Activated naive CD4-positive, alpha-beta T cell treated with anti-CD3 and anti-CD28 coated beads, Interleukin-2, amount 10 ng/mL, durations not matched to agents 7 days and 5 days (primary cell): ENCODE data around the gene IGF2BP3.
"Not testable (repeated sequence)": the region's sequence is repeated elsewhere in the genome, so short reads cannot be mapped to it uniquely, and the experiment has no call there.

ENCODE experiments used
- CTCF ChIA-PET: fragments of 350-600 bp; sonication (Branson Sonifier 250); formaldehyde crosslinking; loops from one replicate; lab custom pipeline; 2021; ENCODE audit warnings: antibody characterized with exemption; lab: Charles Lee
- DNase-seq: peaks from one replicate; pipeline ENCODE4 v3.0.0-alpha.2; 2020
- H3K27ac Mint-ChIP-seq: one replicate; pipeline ENCODE4 v1.8.0; 2021; ENCODE audit warnings: mild to moderate bottlenecking, moderate library complexity, mixed read lengths
- H3K27me3 Mint-ChIP-seq: one replicate; pipeline ENCODE4 v1.8.0; 2021; ENCODE audit warnings: mild to moderate bottlenecking, mixed read lengths
- H3K36me3 Mint-ChIP-seq: one replicate; pipeline ENCODE4 v1.8.0; 2021; ENCODE audit warnings: mixed read lengths
- H3K4me1 Mint-ChIP-seq: one replicate; pipeline ENCODE4 v1.8.0; 2021; ENCODE audit warnings: mixed read lengths
- H3K4me3 Mint-ChIP-seq: one replicate; pipeline ENCODE4 v1.8.0; 2021; ENCODE audit warnings: mild to moderate bottlenecking, moderate library complexity, mixed read lengths
- H3K9me3 Mint-ChIP-seq: one replicate; pipeline ENCODE4 v1.8.0; 2021; ENCODE audit warnings: mixed read lengths

IGF2BP3 gene

GRCh38 chr7:23431702-23432199 is 38.5 kb downstream of the IGF2BP3 start:
- DNase-seq, result no peak
- Mint-ChIP-seq H3K4me3 (no peak overlapping the region), H3K9me3 (no peaks in the 10 kb centered on the region), H3K36me3 (no peaks in the 10 kb centered on the region), H3K4me1 (no peaks in the 10 kb centered on the region), H3K27me3 (peaks cover 17% of the 10 kb centered on the region), H3K27ac (no peak overlapping the region)
- CTCF ChIA-PET, result interaction anchor here (1.8 to 3.0 kb wide), 3 partner anchors 21 to 159 kb away, joined by 6 to 13 read pairs (median 8); no protein-coding TSS in a partner anchor

GRCh38 chr7:23430893-23431259 is 39.4 kb downstream of the IGF2BP3 start:
- Mint-ChIP-seq H3K4me3 (no peak overlapping the region), H3K9me3 (no peaks in the 10 kb centered on the region), H3K36me3 (no peaks in the 10 kb centered on the region), H3K27me3 (peaks cover 19% of the 10 kb centered on the region), H3K27ac (no peak overlapping the region), H3K4me1 (no peaks in the 10 kb centered on the region)
- CTCF ChIA-PET, result interaction anchor here (0.6 to 3.0 kb wide), 10 partner anchors 20 to 158 kb away, joined by 3 to 13 read pairs (median 4); no protein-coding TSS in a partner anchor
- no peak for DNase-seq

GRCh38 chr7:23426876-23427275 is 43.4 kb downstream of the IGF2BP3 start:
- H3K36me3 Mint-ChIP-seq, result no peaks in the 10 kb centered on the region
- no peak overlapping the region for H3K4me3 Mint-ChIP-seq
- CTCF ChIA-PET, result no interaction called here
- DNase-seq, result no peak
- H3K4me1 Mint-ChIP-seq, result no peaks in the 10 kb centered on the region
- H3K9me3 Mint-ChIP-seq, result no peaks in the 10 kb centered on the region
- H3K27ac Mint-ChIP-seq, result no peak overlapping the region
- peaks cover 14% of the 10 kb centered on the region for H3K27me3 Mint-ChIP-seq

- no peak for DNase-seq
- Mint-ChIP-seq H3K27me3 (peaks cover 6% of the 10 kb centered on the region), H3K9me3 (no peaks in the 10 kb centered on the region), H3K27ac (no peak overlapping the region), H3K4me3 (no peak overlapping the region), H3K36me3 (no peaks in the 10 kb centered on the region), H3K4me1 (peaks cover 4% of the 10 kb centered on the region)
- CTCF ChIA-PET, result no interaction called here
Observed at GRCh38 chr7:23422909-23423308, 47.4 kb downstream of the IGF2BP3 start.

GRCh38 chr7:23422384-23422783 is 47.9 kb downstream of the IGF2BP3 start:
- H3K27ac Mint-ChIP-seq, result no peak overlapping the region
- H3K4me1 Mint-ChIP-seq, result peaks cover 4% of the 10 kb centered on the region
- H3K4me3 Mint-ChIP-seq, result no peak overlapping the region
- peaks cover 6% of the 10 kb centered on the region for H3K27me3 Mint-ChIP-seq
- DNase-seq, result no peak
- H3K36me3 Mint-ChIP-seq, result no peaks in the 10 kb centered on the region
- no peaks in the 10 kb centered on the region for H3K9me3 Mint-ChIP-seq
- CTCF ChIA-PET, result no interaction called here

GRCh38 chr7:23419845-23420244 is 50.4 kb downstream of the IGF2BP3 start:
- peaks cover 4% of the 10 kb centered on the region for H3K4me1 Mint-ChIP-seq
- no peak for DNase-seq
- CTCF ChIA-PET, result interaction anchor here (0.6 to 1.3 kb wide), 3 partner anchors 10 to 157 kb away, joined by 4 to 6 read pairs (median 4); no protein-coding TSS in a partner anchor
- H3K9me3 Mint-ChIP-seq, result no peaks in the 10 kb centered on the region
- peaks cover 5% of the 10 kb centered on the region for H3K27me3 Mint-ChIP-seq
- no peaks in the 10 kb centered on the region for H3K36me3 Mint-ChIP-seq
- H3K4me3 Mint-ChIP-seq, result no peak overlapping the region
- H3K27ac Mint-ChIP-seq, result no peak overlapping the region

- no peak for DNase-seq
- CTCF ChIA-PET, result no interaction called here
- Mint-ChIP-seq H3K4me3 (no peak overlapping the region), H3K9me3 (no peaks in the 10 kb centered on the region), H3K27me3 (peaks cover 9% of the 10 kb centered on the region), H3K36me3 (no peaks in the 10 kb centered on the region), H3K4me1 (peaks cover 4% of the 10 kb centered on the region), H3K27ac (no peak overlapping the region)
Observed at GRCh38 chr7:23419160-23419559, 51.1 kb downstream of the IGF2BP3 start.

- Mint-ChIP-seq H3K36me3 (no peaks in the 10 kb centered on the region), H3K27me3 (peaks cover 12% of the 10 kb centered on the region), H3K4me1 (peaks cover 4% of the 10 kb centered on the region), H3K27ac (no peak overlapping the region), H3K4me3 (no peak overlapping the region), H3K9me3 (no peaks in the 10 kb centered on the region)
- no peak for DNase-seq
- CTCF ChIA-PET, result interaction anchor here (1.0 to 1.2 kb wide), 2 partner anchors 16 to 38 kb away, joined by 3 read pairs; no protein-coding TSS in a partner anchor
Observed at GRCh38 chr7:23418046-23418445, 52.2 kb downstream of the IGF2BP3 start.

- H3K4me3 Mint-ChIP-seq, result no peak overlapping the region
Observed at GRCh38 chr7:23415198-23415597, 55.1 kb downstream of the IGF2BP3 start.

GRCh38 chr7:23410446-23411183 is 59.7 kb downstream of the IGF2BP3 start:
- CTCF ChIA-PET, result interaction anchor here (0.9 to 1.1 kb wide), 2 partner anchors 20 to 52 kb away, joined by 3 to 6 read pairs; no protein-coding TSS in a partner anchor
- H3K4me3 Mint-ChIP-seq, result no peak overlapping the region
- no peaks in the 10 kb centered on the region for H3K36me3 Mint-ChIP-seq
- no peaks in the 10 kb centered on the region for H3K9me3 Mint-ChIP-seq
- H3K4me1 Mint-ChIP-seq, result no peaks in the 10 kb centered on the region
- DNase-seq, result no peak
- H3K27ac Mint-ChIP-seq, result no peak overlapping the region
- peaks cover 15% of the 10 kb centered on the region for H3K27me3 Mint-ChIP-seq

More at GRCh38 chr7:23415198-23415597, 55.1 kb downstream of the IGF2BP3 start:
- peaks cover 12% of the 10 kb centered on the region for H3K27me3 Mint-ChIP-seq
- no peaks in the 10 kb centered on the region for H3K36me3 Mint-ChIP-seq
- CTCF ChIA-PET, result no interaction called here
- no peaks in the 10 kb centered on the region for H3K9me3 Mint-ChIP-seq
- DNase-seq, result no peak
- no peaks in the 10 kb centered on the region for H3K4me1 Mint-ChIP-seq
- no peak overlapping the region for H3K27ac Mint-ChIP-seq

GRCh38 chr7:23406564-23406963 is 63.7 kb downstream of the IGF2BP3 start:
- H3K4me1 Mint-ChIP-seq, H3K4me3 Mint-ChIP-seq, H3K27ac Mint-ChIP-seq, H3K9me3 Mint-ChIP-seq, H3K27me3 Mint-ChIP-seq, H3K36me3 Mint-ChIP-seq, CTCF ChIA-PET, DNase-seq: not testable (repeated sequence)

GRCh38 chr7:23405240-23405618 is 65.1 kb downstream of the IGF2BP3 start:
- CTCF ChIA-PET, result no interaction called here
- no peak overlapping the region for H3K4me3 Mint-ChIP-seq
- H3K4me1 Mint-ChIP-seq, result no peaks in the 10 kb centered on the region
- H3K9me3 Mint-ChIP-seq, result no peaks in the 10 kb centered on the region
- peaks cover 4% of the 10 kb centered on the region for H3K27me3 Mint-ChIP-seq
- no peaks in the 10 kb centered on the region for H3K36me3 Mint-ChIP-seq
- no peak overlapping the region for H3K27ac Mint-ChIP-seq
- DNase-seq, result no peak

- Mint-ChIP-seq H3K4me3 (no peak overlapping the region), H3K36me3 (no peaks in the 10 kb centered on the region), H3K9me3 (no peaks in the 10 kb centered on the region), H3K27ac (no peak overlapping the region), H3K4me1 (no peaks in the 10 kb centered on the region), H3K27me3 (peaks cover 4% of the 10 kb centered on the region)
- CTCF ChIA-PET, result no interaction called here
- no peak for DNase-seq
Observed at GRCh38 chr7:23404546-23405239, 65.6 kb downstream of the IGF2BP3 start.

- CTCF ChIA-PET, result interaction anchor here (1.2 kb wide), 1 partner anchor 25 kb away, joined by 3 read pairs; no protein-coding TSS in a partner anchor
- H3K4me1 Mint-ChIP-seq, result no peaks in the 10 kb centered on the region
Observed at GRCh38 chr7:23403970-23404369, 66.3 kb downstream of the IGF2BP3 start.

More at GRCh38 chr7:23403970-23404369, 66.3 kb downstream of the IGF2BP3 start:
- no peaks in the 10 kb centered on the region for H3K36me3 Mint-ChIP-seq
- H3K4me3 Mint-ChIP-seq, result no peak overlapping the region
- DNase-seq, result no peak
- no peaks in the 10 kb centered on the region for H3K9me3 Mint-ChIP-seq
- peaks cover 3% of the 10 kb centered on the region for H3K27me3 Mint-ChIP-seq
- no peak overlapping the region for H3K27ac Mint-ChIP-seq
